ENCODE data around the gene DECR2.
"Not testable (repeated sequence)": the region's sequence is repeated elsewhere in the genome, so short reads cannot be mapped to it uniquely, and the experiment has no call there.

The DECR2 gene

DNA sequence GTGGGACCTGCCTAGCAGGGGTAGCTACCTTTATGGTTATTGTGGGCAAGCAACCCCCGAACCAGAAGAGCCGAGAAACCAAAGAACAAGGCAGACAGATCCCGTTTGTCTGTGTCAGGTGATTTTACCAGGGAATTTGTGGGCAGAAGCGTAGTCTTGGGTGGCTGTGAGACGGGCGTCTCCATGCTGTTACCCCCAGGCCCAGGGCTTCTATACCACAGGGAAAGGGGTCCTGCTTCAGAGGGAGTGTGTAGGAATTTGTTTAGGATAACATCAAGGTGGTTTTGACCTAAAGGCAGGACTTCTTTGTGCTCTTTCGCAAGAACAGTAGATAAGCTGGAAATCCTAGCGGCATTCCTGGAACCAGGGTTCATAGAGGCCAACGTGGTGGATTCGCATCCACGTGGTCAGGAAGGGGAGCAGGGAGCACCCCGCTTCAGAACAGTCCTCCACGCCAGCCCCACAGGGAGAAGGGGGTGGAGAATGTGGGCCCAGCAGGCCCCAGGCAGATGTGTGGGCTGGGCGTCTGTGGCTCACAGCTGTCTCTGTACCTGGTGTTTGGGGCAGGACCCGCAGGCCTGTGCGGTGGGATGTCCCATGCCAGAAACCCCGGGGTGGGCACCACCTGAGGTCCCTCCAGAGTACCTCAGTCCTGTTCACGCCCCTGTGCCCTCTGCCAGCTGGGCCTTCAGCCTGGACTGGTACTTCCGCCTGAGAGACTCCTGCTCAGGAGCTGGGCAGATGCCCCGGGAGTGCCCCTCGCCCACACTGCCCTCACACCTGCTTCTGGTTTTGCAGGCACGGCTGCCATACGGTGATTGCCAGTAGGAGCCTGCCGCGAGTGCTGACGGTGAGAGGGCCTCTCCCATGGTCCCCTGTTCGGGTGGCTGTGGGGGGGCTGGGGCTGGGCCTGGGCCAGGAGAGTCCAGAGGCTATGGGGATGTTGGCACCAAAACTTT lies 4.1 kb downstream of the DECR2 start:
- peak; percentile 84 for DNase-seq

GRCh38 chr16:407253-407652 lies 5.6 kb downstream of the DECR2 start:
- no peak for DNase-seq

- DNase-seq, result no peak
Observed at GRCh38 chr16:410516-411178, 9.0 kb downstream of the DECR2 start.

- no peak for DNase-seq
Observed at GRCh38 chr16:411576-412265, 10.0 kb downstream of the DECR2 start.

- peak; percentile 22 for DNase-seq
Observed at GRCh38 chr16:414395-415169, 12.9 kb downstream of the DECR2 start.

DNA sequence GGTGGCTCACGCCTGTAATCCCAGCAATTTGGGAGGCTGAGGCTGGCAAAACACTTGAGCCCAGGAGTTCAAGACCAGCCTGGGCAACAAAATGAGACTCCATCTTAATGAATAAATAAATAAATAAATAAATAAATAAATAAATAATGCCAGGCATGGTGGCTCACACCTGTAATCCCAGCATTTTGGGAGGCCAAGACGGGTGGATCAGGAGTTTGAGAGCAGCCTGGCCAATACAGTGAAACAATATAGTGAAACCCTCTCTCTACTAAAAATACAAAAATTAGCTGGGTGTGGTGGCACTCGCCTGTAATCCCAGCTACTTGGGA lies 13.4 kb downstream of the DECR2 start:
- not testable (repeated sequence) for DNase-seq

DNA sequence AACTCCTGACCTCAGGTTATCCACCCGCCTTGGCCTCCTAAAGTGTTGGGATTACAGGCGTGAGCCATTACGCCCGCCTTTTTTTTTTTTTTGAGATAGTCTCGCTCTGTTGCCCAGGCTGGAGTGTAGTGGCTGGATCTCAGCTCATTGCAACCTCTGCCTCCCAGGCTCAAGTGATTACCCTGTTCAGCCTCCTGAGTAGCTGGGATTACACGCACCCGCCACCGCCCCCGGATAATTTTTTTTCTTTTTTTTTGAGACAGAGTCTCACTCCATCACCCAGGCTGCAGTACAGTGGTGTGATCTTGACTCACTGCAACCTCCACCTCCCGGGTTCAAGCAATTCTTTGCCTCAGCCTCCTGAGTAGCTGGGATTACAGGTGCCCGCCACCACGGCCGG lies 20.5 kb downstream of the DECR2 start:
- DNase-seq, result not testable (repeated sequence)

DNA sequence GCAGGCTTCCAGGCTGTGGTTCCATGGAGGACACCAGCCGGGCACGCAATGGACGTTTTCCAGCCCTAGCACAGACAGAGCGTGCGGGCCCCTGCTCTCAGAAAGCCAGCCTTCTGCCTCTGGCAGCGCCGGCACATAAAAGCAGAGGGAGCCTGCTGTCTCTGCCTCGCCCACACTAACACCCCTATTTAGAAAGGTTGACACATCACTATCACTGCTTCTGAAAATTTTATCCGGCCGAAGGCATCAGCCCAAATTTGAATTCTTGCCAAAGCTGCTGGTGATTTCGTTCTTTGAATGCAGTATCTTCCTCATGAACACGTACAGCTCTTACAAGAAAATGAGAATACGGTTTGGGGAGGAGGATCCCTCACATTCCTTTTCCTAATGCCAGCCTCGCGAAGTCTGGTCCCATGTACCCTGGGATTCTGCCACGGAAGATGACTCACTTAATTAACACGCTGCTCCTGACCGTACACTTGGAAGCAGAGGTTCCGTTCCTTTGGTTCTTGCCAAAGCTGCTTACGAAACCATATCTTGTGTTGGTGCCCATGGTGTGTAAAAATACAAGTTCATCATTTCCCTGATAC lies 22.4 kb downstream of the DECR2 start:
- DNase-seq, result peak; percentile 100

- peak; percentile 39 for DNase-seq
Observed at GRCh38 chr16:424623-425081, 23.0 kb downstream of the DECR2 start.

DNA sequence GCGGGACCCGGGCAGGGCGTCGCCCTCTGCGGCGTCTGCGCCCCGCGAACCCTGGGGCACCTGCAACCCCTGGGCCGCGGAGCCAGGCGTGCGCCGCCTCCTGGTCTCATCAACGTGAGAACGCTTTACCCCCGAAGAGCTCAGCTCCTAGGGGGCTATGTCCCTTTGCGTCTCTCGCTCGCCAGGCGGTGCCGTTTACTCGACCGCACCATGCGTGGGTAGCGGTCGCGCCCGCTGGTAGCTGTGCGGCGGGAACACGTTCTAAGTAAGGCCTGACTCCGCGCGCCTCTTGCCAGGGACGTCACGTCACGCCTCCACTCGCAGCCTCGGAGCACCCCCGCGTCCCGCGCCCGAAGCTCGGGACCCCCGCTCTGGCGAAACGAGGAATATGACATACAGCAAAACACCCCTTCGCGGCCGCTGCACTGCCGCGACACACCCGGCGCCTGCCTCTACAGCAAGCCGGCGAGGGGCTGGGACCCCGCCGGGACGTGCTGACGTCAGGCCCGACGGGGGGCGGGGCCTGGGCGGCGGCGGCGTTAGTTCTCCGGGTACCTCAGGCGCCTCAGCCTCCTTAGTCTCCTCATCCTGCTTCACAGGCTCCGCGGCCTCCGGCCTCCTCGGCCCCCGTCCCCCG lies 23.5 kb downstream of the DECR2 start, which contains the start of gene RAB11FIP3:
Gene RAB11FIP3 (plus strand): TSS at position 568 of the 637 bp plus-strand sequence. CDS start 358 bp downstream, outside the sequence.
- DNase-seq, result peak; percentile 76

DNA sequence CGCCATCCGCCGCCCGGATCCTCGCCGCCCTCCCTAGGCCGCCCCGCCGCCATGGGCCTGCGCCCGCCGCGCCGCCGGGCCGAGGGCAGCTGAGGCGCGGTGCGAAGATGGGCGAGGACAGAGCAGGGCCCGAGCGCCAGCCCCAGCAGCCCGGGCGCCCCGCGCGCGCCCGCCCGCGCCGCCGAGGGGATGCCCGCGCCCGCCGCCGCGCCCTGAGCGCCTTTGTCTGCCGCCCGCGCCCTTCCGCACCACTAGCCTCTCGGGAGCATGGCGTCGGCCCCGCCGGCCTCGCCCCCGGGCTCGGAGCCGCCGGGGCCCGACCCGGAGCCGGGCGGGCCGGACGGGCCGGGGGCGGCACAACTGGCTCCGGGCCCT lies 24.0 kb downstream of the DECR2 start:
- DNase-seq, result no peak

- DNase-seq, result no peak
Observed at GRCh38 chr16:426115-426905, 24.6 kb downstream of the DECR2 start.

GRCh38 chr16:426906-427249 lies 25.2 kb downstream of the DECR2 start:
- DNase-seq, result no peak

GRCh38 chr16:427250-427649 lies 25.6 kb downstream of the DECR2 start:
- no peak for DNase-seq

- no peak for DNase-seq
Observed at GRCh38 chr16:430904-431303, 29.2 kb downstream of the DECR2 start.

- no peak for DNase-seq
Observed at GRCh38 chr16:440627-441026, 38.9 kb downstream of the DECR2 start.

- no peak for DNase-seq
Observed at GRCh38 chr16:441447-441846, 39.8 kb downstream of the DECR2 start.

GRCh38 chr16:442976-443375 lies 41.3 kb downstream of the DECR2 start:
- DNase-seq, result no peak

DNA sequence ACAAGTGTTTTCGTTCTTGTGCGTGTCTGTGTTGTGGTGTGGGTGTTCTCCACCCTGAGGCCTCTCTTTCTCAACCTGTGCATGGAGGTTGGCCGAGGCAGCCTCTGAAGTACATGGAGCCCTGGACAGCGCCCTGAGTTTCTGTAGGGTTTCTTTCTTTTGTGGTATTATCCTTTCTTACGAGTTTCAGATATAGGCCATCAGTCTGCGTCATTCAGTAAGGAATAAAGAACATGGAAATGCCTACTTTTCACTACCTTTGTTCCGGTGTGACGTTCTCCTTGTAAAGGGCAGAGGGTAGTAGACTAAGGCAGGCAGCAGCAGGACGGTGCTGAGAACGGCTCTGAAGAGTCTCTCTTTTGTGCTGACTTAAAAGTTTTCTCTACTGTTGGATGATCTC lies 42.3 kb downstream of the DECR2 start:
- DNase-seq, result no peak

DNA sequence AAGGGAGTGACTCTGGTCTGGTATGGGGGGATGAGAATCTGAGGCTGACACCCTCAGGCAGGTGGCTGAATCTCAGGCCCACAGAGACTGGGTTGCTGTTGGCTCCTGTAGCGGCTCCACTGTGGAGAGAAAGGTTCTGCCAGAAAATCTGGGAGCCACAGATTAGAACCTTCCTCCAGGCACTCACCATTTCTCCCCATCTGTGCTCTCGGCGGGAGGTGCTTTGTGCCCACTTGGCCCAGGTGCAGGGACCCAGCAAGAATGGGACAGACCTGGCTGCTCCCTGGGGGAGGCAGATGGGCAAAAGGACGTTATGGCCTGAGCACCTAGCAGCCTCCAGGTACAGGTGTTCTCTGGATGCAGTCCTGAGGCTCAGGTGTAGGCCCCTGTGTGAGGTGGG lies 43.9 kb downstream of the DECR2 start:
- DNase-seq, result no peak

GRCh38 chr16:450385-450784 lies 48.7 kb downstream of the DECR2 start:
- DNase-seq, result no peak
